ENCODE results near the gene AHNAK2. TPM values are rescaled to one million over a fixed set of nuclear protein-coding genes. Genes with fewer than 3 reads are reported as not detected.
"Not testable (repeated sequence)": the region's sequence is repeated elsewhere in the genome, so short reads cannot be mapped to it uniquely, and the experiment has no call there.

AHNAK2 gene
- total RNA-seq, 1 experiment from 2014 or later = 12.3 TPM

DNA sequence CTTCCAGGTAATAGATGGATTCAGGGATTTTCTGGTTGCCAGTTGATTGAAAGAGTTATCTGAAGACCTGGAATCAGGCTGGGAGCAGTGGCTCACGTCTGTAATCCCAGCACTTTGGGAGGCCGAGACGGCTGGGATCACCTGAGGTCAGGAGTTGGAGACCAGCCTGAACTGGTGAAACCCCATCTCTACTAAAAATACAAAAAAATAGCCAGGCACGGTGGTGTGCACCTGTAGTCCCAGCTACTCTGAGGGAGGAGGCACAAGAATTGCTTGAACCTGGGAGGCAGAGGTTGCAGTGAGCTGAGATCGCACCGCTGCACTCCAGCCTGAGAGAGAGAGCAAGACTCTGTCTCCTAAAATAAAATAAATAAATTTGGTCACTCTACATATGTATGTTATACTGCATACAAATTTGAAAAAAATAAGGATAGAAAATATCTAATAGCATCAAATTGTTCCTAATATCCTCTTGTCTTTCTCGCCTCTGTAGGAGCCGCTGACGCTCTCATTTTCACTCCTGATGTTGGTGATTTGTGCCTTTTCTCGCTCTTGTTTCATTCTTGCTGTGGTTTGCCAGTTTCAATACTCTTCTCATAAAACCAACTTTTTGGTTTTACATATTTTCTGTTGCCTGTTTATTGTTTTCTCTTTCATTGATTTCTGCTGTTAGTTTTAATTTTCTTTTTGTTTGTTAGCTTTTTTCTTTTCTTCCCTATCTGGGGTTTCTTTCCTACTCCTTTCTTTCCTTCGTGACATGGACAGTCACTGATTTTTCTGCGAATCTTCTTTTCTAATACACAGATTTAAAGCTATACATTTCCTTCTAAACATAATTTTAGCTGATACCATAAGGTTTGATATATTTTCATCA lies 77.3 kb downstream of the AHNAK2 start:
- no peak for DNase-seq (ENCODE audit: low read depth, low spot score)
- in situ Hi-C loops (cut with HindIII; ENCODE audit: low pct_unique_long_range_greater_than_20kb, low sequenced_read_pairs) = no loop called here

GRCh38 chr14:104899781-104900180 lies 78.4 kb downstream of the AHNAK2 start:
- in situ Hi-C loops (cut with HindIII; ENCODE audit: low pct_unique_long_range_greater_than_20kb, low sequenced_read_pairs) = no loop called here
- DNase-seq (ENCODE audit: low read depth, low spot score) = no peak

DNA sequence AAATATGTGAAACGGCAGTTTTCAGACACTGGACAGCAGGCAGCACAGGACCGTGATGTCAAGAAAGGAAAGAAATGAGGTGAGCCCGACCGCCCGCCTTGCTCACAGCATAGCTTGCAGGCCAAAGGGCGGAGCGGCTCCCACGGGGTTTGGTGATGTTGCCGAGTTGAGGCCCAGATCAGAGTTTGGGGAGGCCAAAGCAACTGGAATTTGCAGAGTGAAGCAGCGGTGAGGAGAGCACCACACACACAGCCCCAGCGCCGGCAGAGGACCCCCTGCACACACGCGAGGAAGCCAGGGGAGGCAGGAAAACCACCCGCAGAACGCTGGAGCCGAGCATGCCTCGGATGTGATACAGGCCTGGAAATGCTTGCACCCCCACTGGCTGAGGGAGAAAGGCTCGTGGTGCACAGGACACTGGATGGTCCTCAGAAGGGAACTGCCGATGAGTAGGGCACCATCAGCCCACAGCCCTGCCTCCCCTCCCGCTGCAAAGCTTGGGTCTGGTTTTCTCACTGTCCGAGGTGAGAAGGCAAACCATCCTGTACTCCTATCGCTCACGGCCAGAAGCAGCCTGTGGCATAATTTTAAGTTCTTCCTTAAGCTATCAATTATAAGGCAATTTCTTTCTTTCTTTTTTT lies 79.2 kb downstream of the AHNAK2 start:
- no peak for DNase-seq (ENCODE audit: low read depth, low spot score)
- in situ Hi-C loops (cut with HindIII; ENCODE audit: low pct_unique_long_range_greater_than_20kb, low sequenced_read_pairs) = no loop called here

DNA sequence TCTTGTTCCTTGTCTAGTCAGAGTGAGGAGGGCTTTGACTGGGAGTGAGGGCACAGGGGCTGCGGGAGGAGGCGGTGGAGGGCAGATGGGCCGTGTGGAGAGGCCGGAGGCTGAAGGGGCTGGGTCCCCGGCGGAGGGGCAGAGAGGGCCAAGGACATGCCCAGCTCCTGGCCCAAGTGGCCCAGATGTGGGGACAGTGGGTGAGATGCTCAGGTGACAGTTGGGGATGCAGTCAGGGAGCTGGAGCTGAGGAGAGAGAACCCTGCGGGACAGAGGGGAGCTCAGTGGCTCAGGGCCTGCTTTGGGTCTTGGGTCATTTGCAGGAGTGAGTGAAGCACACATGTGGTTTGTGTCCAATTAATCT lies 80.0 kb downstream of the AHNAK2 start:
- DNase-seq (ENCODE audit: low read depth, low spot score) = no peak
- in situ Hi-C loops (cut with HindIII; ENCODE audit: low pct_unique_long_range_greater_than_20kb, low sequenced_read_pairs) = no loop called here

DNA sequence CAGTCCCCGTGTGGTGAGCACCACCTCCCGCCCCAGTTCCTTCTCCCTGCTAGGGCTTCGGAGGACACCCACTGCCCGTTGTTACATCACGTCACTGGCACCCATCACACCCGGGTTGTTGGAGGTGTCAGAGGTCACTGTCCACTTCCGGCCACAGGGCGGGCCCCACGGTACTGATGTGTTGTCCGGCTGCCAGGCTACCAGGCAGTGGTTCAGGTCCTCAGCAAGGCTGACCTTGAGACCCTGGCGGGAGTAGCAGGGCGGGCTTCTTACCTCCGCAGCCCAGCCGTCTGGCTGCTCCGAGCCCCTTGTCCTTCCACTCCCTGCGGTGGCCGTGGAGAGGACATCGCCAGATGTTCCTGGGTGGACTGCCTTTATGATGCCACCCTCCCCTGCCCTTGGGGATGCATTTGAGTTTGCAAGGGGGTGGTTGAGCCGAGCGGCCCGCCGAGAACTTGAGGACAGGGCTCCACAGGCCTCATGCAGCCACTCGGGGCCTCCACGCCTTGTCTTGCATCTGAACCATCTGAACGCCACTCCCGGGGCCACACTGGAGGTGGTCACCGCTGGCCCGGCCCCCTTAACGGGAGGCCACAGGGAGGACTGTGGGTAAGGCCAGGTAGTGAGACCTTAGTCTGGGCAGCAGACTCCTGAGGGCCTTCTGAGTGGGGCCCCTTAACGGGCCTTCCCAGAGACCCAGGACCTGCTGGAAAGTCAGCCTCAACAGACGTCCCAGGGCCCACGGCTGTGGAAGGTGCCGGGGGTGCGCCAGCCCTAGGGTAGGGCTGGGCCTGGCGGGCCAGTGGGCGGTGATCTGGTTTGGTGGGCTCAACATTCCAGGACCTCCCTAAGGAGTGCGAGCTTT lies 80.6 kb downstream of the AHNAK2 start:
- in situ Hi-C loops (cut with HindIII; ENCODE audit: low pct_unique_long_range_greater_than_20kb, low sequenced_read_pairs) = no loop called here
- no peak for DNase-seq (ENCODE audit: low read depth, low spot score)

- DNase-seq (ENCODE audit: low read depth, low spot score) = peak; percentile 66
- in situ Hi-C loops (cut with HindIII; ENCODE audit: low pct_unique_long_range_greater_than_20kb, low sequenced_read_pairs) = no loop called here
Observed at GRCh38 chr14:104895786-104896661, 82.2 kb downstream of the AHNAK2 start.

- in situ Hi-C loops (cut with HindIII; ENCODE audit: low pct_unique_long_range_greater_than_20kb, low sequenced_read_pairs) = no loop called here
- no peak for DNase-seq (ENCODE audit: low read depth, low spot score)
Observed at GRCh38 chr14:104895207-104895785, 82.9 kb downstream of the AHNAK2 start.

GRCh38 chr14:104894331-104895206 lies 83.6 kb downstream of the AHNAK2 start:
- in situ Hi-C loops (cut with HindIII; ENCODE audit: low pct_unique_long_range_greater_than_20kb, low sequenced_read_pairs) = no loop called here
- DNase-seq (ENCODE audit: low read depth, low spot score) = no peak

DNA sequence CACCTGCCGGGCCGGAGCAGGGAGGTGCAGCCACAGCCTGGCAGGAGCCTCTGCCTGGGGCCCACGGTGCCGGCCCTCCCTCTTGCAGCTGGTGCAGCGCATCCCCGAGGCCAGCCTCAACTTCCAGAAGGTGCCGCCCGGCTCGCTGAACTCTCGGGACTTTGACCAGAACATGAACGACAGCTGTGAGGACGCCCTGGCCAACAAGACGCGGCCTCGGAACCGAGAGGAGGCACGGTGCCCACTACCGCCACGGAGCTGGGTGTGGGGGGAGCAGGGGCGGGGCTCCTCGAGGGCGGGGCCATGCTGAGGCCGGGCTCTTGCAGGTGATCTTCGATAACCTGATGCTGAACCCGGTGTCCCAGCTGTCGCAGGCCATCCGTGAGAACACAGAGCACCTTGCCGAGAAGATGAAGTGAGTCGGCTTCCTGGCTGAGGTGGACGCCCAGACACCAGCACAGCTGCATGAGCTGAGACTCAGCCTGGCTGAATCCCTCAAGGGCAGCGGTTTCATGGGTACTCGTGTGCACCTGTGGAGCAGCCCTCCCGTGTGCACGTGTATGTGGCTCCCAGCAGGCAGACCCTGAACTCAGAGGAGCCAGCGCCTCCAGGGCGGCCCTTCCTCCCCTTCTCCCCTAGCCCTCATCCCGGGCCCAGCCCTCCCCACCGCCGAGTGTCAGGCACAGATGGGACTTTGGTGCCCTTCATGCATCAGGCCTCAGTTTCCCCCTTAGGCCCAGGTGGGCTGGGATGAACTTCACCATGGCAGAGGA lies 84.6 kb downstream of the AHNAK2 start:
- in situ Hi-C loops (cut with HindIII; ENCODE audit: low pct_unique_long_range_greater_than_20kb, low sequenced_read_pairs) = no loop called here
- DNase-seq (ENCODE audit: low read depth, low spot score) = no peak

DNA sequence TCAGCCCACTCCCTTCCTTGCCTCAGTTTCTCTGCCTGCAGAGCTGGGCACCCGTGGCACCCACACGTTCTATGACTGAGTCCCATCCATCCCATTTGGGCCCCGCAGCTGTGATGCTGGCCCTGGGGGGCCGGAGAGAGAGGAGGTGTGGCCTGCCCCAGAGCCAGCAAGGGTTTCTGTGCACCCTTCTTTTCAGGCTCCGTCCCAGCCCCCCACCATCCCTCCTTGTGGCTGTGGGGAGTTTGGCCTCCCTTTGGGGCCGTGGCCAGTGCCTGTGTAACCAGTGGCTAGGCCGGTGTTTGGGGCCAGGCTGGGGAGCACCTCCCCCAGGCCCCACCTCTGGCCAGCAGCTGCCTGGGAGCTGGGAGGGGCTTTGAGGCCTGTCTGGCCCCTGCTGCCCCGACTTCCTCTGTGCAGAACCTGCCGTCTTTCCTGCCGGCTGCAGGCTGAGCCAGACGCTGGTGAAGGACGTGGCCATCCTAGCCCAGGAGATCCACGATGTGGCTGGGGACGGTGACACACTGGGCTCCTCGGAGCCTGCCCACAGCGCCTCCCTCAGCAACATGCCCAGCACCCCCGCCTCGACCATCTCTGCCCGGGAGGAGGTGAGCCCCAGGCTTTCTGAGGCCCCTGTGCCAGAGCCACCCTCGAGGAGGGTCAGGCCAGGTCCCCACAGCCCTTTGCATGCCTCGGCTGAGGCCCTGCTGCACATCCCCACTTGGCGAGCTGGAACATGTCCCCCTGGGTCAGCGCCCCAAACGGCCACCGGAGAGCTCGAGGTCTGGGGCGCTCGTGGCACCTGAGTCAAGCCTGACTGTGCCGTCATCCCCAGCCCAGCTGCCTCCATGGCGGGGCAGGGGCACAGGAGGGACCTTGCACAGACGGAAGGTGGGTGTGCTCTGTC lies 85.4 kb downstream of the AHNAK2 start:
- in situ Hi-C loops (cut with HindIII; ENCODE audit: low pct_unique_long_range_greater_than_20kb, low sequenced_read_pairs) = no loop called here
- no peak for DNase-seq (ENCODE audit: low read depth, low spot score)

DNA sequence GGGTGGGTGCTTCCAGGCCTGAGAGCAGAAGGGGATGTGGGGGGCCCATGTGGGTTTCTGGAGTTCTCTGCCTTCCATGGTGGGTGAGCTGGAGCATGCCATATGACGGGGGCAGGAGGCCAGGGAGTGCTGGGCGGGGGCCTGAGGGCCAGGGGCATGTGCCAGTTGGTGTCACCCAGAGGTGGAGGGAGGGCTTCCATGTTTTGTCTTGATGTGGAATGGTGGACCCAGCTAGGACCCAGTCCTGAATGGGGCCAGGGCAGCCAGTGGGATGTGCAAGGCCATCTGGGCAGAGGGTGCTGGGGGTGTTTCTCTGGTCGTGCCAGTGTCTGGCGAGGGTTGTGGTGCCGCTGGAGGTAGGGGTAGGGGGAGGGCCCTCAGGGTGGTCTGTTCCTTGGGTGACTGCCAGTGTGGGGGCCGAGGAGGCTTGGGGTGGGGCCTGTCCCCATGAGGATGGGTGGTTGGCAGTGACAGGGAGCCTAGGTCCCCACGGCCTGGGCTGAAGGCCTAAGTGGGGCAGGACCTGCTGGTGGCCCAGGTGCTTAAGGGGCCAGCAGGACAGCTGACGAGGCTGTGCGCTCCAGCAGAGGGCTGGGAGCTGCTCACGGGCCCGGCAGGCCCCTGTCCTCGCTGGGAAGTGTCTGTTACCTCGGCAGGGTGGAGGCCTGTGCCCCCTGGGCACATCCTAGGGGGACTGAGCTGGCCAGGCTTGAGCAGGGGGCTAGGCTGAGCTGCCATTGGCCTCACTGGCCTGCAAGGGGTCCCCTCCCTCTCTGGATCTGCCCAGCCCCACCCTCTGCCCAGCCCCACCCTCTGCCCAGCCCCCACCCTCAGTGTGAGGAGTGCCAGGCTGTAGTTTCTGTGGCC lies 86.3 kb downstream of the AHNAK2 start:
- in situ Hi-C loops (cut with HindIII; ENCODE audit: low pct_unique_long_range_greater_than_20kb, low sequenced_read_pairs) = no loop called here
- DNase-seq (ENCODE audit: low read depth, low spot score) = no peak

DNA sequence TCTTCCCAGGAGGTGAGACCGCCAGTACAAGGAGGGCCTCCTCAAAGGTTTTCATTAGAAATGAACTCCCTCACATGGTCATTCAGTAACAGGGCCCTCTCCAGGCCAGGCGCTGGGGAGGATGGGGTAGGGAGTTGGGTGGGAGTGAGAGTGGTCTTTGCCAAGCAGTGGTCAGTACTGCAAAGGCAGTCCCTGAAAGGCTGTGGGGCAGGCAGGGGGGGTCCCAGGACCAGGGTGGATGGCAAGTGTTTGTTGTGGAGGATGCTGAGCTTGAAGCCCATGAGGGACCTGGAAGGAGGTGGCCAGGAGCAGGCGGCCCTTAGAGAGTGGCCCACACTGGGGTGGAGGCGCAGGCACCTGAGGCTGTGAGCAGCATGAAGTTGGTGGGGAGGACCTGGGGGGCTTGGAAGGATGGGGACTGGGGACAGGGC lies 87.0 kb downstream of the AHNAK2 start:
- no peak for DNase-seq (ENCODE audit: low read depth, low spot score)
- in situ Hi-C loops (cut with HindIII; ENCODE audit: low pct_unique_long_range_greater_than_20kb, low sequenced_read_pairs) = no loop called here

GRCh38 chr14:104890292-104890691 lies 87.9 kb downstream of the AHNAK2 start:
- DNase-seq (ENCODE audit: low read depth, low spot score); in situ Hi-C loops (cut with HindIII; ENCODE audit: low pct_unique_long_range_greater_than_20kb, low sequenced_read_pairs): not testable (repeated sequence)

DNA sequence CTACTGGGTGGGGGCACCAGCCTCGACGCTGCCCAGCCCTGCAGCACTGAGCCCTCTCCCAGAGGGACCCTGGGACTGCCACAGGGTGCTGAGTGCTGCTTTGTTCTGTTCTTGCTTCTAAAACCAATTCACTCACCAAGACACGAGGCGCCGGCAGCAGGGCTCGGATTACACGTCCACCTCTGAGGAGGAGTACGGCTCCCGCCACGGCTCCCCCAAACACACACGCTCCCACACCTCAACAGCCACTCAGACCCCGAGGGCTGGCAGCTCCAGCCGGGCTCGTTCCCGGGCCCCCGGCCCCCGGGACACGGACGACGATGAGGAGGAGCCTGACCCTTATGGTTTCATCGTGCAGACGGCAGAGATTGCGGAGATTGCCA lies 88.8 kb downstream of the AHNAK2 start:
- in situ Hi-C loops (cut with HindIII; ENCODE audit: low pct_unique_long_range_greater_than_20kb, low sequenced_read_pairs) = no loop called here
- no peak for DNase-seq (ENCODE audit: low read depth, low spot score)
